ENCODE data around the gene MED13.

The MED13 gene

DNA sequence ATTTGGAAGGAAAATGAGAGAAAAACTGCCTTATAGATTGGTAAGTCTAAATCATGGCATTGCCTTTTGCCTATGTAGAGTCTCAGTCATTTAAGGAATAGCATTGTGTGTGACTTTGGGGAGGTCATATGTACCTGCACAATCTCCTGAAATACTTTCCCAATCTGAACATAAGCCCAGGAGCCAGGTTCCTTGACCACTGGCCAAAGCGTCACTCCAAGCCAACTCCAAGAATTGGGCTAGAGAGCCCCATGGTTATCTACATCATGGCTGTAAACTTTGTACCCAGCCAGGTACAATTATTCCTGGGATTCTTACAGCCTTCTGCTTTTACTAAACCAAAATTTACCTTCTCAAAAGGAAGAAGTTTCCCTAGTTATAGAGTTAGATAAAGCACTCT lies 40.8 kb upstream of the MED13 start:
- H3K4me3 ChIP-seq (ENCODE audit: low read length), result no peak overlapping the region
- no peak for DNase-seq (ENCODE audit: low read depth)
- TF ChIP-seq, protein P1, sequence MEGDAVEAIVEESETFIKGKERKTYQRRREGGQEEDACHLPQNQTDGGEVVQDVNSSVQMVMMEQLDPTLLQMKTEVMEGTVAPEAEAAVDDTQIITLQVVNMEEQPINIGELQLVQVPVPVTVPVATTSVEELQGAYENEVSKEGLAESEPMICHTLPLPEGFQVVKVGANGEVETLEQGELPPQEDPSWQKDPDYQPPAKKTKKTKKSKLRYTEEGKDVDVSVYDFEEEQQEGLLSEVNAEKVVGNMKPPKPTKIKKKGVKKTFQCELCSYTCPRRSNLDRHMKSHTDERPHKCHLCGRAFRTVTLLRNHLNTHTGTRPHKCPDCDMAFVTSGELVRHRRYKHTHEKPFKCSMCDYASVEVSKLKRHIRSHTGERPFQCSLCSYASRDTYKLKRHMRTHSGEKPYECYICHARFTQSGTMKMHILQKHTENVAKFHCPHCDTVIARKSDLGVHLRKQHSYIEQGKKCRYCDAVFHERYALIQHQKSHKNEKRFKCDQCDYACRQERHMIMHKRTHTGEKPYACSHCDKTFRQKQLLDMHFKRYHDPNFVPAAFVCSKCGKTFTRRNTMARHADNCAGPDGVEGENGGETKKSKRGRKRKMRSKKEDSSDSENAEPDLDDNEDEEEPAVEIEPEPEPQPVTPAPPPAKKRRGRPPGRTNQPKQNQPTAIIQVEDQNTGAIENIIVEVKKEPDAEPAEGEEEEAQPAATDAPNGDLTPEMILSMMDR (IDR thresholded peaks at IDR 0.05; ENCODE audit: insufficient read depth, low read depth, low read length, missing control alignments), result no peak

DNA sequence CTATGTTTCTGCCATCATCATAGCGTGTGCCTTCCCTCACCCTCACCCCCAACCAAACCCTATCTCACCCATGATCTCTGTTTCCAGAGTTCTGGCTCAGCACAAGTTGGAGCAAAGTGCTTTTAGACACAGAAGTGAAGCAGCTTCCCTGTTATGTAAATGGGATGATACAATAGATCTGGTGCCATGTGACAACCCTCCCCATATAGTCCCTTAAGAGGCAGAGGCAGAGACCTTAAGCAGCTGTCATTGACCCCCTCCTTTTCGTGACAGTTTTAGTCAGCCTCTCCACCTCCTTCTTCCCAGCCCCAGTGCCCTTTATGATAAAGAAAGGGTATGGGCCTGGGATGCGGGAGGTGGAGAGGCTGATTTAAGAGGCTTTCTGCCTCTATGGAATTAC lies 40.3 kb upstream of the MED13 start:
- no peak for DNase-seq (ENCODE audit: low read depth)
- H3K4me3 ChIP-seq (ENCODE audit: low read length), result no peak overlapping the region
- TF ChIP-seq, protein P1 (IDR thresholded peaks at IDR 0.05; ENCODE audit: insufficient read depth, low read depth, low read length, missing control alignments), result no peak

DNA sequence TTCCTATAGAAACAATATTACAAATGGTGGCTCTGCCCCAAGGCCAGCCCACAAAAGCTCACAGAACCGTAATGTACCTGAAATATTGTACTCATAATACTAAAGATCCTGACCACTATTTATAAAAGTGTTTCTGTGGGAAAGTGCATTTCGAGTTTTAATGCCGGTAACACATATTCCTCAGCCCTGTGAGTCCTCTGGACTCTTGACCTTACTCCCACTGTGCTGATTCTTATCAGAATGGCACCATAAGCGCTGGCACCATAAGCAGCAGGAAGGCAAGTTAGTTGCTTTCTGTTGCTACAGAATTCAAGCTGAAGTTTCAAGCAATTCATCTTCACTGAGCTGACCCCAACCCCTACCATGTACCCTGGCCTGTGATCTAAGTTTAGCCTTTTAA lies 36.4 kb upstream of the MED13 start:
- H3K4me3 ChIP-seq (ENCODE audit: low read length), result no peak overlapping the region
- TF ChIP-seq, protein P1 (IDR thresholded peaks at IDR 0.05; ENCODE audit: insufficient read depth, low read depth, low read length, missing control alignments), result no peak
- no peak for DNase-seq (ENCODE audit: low read depth)

DNA sequence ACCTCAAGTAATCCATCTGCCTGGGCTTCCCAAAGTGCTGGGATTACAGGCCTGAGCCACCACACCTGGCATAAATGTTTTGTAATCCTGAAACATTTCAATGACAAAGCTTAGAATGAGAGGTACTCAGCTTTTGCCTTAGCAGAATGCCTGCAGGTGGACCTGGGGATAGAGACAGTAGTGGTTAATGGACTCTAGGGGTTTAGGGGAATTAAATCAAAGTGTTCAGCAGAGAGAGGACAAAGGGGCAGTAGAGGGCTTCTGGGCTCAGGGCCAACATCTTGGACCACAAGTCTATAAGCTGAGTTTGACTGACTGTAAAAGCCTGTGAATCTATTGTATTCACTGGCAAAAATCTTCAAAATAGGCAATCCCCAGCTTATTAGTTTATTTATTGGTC lies 36.0 kb upstream of the MED13 start:
- TF ChIP-seq, protein P1 (IDR thresholded peaks at IDR 0.05; ENCODE audit: insufficient read depth, low read depth, low read length, missing control alignments), result no peak
- H3K4me3 ChIP-seq (ENCODE audit: low read length), result no peak overlapping the region
- DNase-seq (ENCODE audit: low read depth), result no peak

DNA sequence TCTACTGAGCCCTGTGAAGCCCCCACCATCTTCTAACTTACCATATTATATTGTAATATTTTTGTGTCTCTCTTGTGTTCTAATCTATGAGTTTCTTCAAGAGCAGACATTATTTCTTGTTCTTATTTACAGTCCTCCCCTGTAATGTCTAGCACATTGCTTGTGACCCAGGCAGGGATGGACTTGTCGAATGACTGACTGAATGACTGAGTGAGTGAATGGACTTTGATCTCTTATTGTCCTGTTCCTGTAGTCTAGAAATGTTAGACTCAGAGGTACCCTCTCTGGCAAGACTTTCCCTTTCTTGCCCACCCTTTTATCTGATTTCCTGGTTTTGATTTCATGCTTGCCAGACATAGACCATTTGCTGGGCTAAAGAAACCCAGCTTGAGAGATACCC lies 35.0 kb upstream of the MED13 start:
- no peak overlapping the region for H3K4me3 ChIP-seq (ENCODE audit: low read length)
- TF ChIP-seq, protein P1 (IDR thresholded peaks at IDR 0.05; ENCODE audit: insufficient read depth, low read depth, low read length, missing control alignments), result no peak
- no peak for DNase-seq (ENCODE audit: low read depth)

DNA sequence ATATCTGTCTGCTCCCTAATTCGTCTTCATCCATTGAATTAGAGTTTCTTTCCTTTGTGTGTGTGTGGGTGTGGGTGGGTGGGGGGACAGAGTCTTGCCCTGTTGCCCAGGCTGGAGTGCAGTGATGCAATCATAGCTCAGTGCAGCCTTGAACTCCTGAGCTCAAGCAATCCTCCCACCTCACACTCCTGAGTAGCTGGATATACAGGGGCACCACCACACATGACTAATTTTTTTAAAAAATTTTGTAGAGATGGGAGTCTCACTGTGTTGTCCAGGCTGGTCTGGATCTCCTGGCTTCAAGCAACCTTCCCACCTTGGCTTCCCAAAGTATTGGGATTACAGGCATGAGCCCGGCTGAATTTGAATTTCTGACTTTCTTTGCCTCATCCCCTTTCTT lies 34.5 kb upstream of the MED13 start:
- TF ChIP-seq, protein P1 (IDR thresholded peaks at IDR 0.05; ENCODE audit: insufficient read depth, low read depth, low read length, missing control alignments), result no peak
- DNase-seq (ENCODE audit: low read depth), result no peak
- no peak overlapping the region for H3K4me3 ChIP-seq (ENCODE audit: low read length)

DNA sequence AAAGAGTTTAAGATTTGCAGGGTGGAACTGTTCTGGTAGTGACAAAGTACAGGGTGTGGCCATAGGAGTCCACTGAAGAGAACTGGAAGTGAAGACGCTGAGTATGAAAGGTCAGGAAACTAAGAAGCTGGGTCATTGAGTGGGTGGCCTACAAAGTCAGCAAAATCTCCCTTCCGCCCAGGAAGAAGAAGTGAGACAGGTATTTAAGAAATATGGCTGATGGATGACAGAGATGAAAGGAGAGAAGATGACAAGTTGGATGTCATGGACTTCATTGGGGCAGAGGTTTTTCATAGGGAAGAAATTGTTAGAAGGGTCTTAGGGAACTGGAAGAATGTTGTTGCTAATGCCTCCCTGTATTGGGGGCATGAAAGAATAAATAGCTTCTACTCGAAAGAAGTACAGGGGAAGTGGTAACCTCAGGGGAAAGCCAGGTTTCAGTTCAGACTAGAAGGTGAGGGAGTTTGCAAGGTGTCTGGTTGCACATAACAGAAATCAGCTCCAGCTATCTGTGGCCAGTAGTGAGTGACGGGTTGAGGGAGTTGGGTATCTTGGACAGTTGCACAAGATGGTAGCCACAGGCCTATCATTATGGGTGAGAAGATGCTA lies 33.6 kb upstream of the MED13 start:
- no peak for DNase-seq (ENCODE audit: low read depth)
- TF ChIP-seq, protein P1 (IDR thresholded peaks at IDR 0.05; ENCODE audit: insufficient read depth, low read depth, low read length, missing control alignments), result no peak
- H3K4me3 ChIP-seq (ENCODE audit: low read length), result no peak overlapping the region

All from epithelial cell of esophagus (primary cell).